HG03097 (cell line): Measurements from ENCODE around the gene L2HGDH.
A peak's percentile ranks its signal among the peaks of the same experiment; 100 is the strongest.
"Not testable (repeated sequence)": the region's sequence is repeated elsewhere in the genome, so short reads cannot be mapped to it uniquely, and the experiment has no call there.

ENCODE experiments used
- ATAC-seq: cut with Tn5 transposase; IDR thresholded peaks from one replicate; pipeline ENCODE4 v1.9.1; 2021; ENCODE audit not compliant: unreplicated experiment, low FRiP score

L2HGDH gene

DNA sequence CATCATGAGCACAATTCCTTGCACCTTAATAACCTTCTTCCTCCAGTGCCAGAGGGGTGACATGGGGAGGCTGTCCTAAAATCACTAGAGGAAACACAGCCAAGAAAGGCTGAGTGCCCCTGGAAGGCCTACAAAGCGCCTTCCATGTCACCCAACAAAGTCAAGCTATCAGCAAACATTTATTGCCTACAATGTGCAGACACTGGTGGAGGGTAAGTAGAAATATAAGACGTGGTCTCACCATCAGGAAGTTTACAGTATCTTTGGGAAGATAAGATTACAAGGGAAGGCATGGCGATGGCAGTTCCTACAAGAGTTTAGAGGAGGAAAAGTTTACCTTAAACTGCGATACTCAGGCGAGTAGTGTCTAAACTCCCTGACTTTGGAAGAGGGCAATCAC is 28.0 kb upstream of the L2HGDH start:
- no peak for ATAC-seq

- ATAC-seq: no peak
These were observed 27.3 kb upstream of the L2HGDH start for GRCh38 chr14:50339178-50339804.

DNA sequence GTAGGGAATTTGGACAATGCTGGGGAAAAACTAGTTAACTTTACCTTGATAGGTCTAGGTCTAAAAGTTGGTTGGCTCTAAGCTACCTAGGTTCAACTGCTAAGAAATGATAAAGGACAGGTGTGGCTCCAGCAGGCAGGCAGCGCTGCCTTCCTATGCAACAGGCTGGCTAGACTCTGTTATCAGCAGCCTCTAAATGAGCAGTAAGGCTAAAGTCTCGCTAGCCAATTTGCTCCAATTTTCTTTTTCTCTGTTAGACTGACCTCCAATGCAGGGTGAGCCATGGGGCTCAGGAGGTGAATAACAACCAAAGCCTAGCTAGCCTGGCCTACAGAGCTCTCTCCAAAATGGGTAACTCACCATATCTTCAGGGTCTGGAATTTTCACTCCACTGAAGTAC is 26.6 kb upstream of the L2HGDH start:
- no peak for ATAC-seq

DNA sequence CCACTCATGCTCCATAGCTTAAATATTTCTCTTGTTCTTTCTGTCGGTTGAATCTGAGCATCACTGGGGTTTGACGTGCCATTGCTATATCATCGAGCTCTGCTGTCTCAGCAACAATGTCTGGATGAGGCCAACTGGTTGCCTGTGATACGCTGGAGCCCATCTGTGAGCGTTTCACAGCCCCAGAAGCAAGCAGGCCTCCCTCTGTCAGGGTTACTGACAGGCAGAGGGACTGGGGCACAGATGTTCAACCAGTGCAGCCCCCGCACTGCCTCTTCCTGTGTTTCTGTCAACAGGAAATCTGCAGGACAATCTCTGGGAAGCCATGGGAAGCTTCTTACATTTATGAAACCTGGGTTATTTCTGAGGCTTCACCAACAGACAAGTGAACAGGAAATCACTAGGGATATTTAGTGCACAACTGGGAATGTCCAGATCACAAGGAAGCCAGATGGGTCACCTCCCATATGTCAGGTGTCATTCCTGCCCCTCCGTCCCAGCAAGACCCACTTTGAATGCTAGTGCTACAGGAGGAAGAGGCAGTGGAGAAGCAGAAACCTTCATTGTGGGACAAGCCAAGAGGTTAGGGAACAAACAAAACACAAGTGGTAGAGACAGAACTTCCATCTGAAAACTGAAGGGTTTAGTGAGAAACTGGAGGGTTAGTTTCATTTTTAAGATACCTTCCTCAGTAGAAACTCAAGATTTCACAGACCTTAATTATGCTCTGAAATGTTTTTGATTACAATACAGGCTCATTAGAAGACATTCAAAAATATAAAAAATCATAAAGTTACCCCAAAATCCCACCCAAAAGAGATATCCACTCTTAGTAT is 24.2 kb upstream of the L2HGDH start:
- ATAC-seq: no peak

GRCh38 chr14:50335389-50335788 is 23.4 kb upstream of the L2HGDH start:
- no peak for ATAC-seq

DNA sequence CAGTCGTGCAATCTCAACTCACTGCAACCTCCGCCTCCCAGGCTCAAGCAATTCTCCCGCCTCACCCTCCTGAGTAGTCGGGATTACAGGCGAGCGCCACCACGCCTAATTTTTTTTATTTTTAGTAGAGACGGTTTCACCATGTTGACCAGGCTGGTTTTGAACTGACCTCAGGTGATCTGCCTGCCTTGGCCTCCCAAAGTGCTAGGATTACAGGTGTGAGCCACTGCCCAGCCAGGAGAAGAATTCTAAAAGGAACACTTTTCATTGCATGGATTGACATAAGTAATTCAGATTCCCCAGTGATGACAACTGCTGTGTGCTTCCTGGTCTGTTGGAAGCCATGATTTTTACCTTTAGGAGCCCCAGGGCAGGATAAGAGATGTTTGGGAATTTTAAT is 22.2 kb upstream of the L2HGDH start:
- ATAC-seq: no peak

GRCh38 chr14:50333014-50333509 is 21.0 kb upstream of the L2HGDH start:
- ATAC-seq: no peak

- no peak for ATAC-seq
These were observed 19.6 kb upstream of the L2HGDH start for GRCh38 chr14:50331596-50331995.

DNA sequence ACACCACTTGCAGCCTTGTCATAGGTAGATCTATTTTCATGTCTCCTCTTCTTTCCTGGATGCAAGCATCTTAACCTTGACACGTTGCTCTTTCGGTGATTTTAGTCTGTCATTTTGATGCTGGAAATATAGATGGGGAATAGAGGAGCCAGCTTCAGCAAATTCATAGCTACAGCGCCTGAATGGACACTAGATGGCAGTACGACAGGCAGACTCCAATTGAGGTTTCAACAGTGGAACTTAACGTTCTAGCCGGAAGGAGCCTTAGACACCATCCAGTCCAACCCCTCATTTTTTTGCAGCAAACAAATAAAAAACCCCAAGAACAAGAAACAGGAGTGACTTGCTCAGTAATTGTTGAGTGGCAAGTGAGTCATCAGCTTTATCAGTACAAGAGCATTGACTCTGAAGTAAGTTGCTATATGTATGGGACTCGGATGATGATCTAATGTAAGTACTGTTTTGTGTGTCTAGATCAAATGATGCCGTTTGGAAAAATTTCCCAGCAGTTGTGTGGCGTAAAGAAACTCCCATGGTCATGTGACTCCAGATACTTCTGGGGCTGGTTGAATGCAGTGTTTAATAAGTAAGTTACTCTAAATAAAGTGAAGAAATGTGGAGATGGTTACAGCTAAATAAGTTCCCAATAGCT is 9.1 kb upstream of the L2HGDH start:
- peak; percentile 69 for ATAC-seq

DNA sequence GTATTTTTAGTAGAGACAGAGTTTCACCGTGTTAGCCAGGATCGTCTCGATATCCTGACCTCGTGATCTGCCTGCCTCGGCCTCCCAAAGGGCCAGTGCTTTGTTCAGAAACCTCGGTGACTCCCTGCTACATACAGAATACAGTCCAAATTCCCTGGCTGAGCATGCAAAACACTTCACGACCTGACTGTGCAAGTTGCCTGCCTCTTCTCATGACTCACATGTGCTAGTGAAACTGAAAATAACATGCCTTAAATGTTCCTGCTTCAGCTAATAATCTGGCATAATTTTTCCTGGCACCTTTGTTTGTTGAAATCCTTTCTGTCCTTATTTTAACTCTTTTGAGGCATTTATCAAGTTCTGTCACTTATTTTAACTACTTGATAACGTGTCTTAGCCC is 8.3 kb upstream of the L2HGDH start:
- ATAC-seq: no peak

- no peak for ATAC-seq
These were observed 7.7 kb upstream of the L2HGDH start for GRCh38 chr14:50319721-50320120.

DNA sequence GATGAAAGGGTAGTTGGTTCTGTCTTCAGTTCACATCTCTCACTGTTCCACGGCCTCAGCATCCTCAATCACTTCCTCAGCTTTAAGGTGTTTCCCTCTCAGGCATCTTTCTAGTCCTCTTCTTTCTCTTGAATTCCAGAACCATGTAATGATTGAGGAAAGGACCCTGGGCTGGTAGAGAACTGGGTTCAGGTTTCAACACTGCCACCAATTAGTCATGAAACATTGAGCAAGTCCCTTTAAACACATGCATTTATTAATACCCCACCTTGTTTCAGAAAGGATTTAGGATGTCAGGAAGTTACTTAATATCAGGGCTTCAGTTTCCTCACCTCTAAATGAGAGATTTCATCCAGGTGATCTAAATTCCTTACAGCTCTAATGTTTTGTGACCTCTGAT is 7.3 kb upstream of the L2HGDH start:
- no peak for ATAC-seq

GRCh38 chr14:50318031-50318626 is 6.1 kb upstream of the L2HGDH start:
- ATAC-seq: no peak

GRCh38 chr14:50314098-50314497 is 2.1 kb upstream of the L2HGDH start:
- ATAC-seq: not testable (repeated sequence)

GRCh38 chr14:50312734-50313054 is 665 bp upstream of the L2HGDH start:
- ATAC-seq: no peak

DNA sequence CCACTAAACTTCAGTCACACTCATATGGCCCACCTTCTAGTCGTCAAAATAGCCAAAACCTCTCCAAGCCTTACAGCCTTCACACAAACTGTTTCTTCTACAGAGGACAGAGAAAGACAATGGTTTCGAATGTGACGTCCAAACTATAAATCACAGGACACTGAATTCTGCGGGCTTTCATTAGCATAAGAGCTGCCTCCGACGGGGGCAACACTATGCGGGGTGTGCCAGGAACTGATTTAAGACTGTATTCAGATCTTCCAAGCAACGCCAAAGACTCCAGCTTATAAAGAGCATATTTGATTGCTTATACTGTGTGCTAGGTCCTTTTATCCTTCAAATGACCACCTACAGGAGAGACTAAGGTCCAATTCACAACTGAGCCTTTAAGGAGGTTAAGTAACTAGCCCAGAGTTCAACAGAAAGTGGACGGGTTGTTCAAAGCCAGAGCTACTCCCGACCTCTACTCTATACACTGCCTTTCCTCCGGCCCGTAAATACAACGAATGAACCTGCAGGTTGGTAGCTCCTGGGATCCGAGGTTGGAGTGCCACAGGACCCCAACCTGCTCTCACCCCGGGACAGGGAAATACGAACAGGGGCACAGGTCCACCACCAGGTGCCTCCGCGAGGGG is 575 bp downstream of the L2HGDH start:
- ATAC-seq: no peak

DNA sequence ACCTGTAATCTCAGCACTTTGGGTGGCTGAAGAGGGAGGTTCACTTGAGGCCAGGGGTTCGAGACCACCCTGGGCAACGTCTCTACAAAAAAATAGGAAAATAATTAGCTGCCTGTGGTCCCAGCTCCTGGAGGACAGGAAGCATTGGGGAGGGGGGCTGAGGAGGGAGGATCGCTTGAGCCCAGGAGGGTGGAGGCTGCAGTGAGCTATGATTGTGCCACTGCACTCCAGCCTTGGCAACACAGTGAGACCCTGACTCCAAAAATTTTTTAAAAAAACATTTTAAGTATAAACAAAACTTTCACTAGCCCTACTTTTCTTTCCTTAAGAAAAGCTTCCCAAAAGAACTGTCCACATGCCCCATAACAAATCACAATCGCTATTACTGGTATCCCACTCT is 1.6 kb downstream of the L2HGDH start:
- no peak for ATAC-seq

GRCh38 chr14:50308363-50308915 is 3.6 kb downstream of the L2HGDH start:
- ATAC-seq: no peak

DNA sequence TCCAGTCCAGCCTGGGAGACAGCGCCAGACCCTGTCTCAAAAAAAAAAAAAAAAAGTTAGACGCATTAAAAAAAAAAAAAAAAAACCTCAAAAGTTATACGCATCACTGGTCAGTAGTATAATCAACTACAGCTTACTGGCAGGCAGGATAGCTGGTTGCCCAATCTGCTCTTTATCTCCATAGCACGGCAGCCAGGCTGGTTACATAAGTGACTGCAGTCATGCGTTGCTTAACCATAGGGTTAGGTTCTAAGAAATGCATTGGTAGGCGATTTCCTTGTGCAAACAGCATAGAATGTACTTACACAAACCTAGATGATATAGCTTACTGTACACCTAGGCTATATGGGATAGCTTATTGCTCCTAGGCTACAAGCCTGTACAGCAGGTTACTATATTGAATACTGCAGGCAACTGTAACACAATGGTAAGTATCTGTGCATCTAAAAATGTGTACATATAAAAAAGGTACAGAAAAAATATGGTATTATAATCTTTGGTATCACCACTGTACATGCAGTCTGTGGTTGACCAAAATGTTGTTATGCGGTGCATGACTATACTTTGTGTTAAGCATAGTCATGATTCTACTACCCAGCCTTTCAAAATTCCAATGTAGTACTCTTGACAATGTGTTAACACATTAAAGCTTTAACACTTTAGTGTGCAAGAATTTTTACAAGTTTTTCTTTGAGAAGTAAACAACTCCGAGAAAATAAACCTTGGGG is 8.1 kb downstream of the L2HGDH start:
- no peak for ATAC-seq

DNA sequence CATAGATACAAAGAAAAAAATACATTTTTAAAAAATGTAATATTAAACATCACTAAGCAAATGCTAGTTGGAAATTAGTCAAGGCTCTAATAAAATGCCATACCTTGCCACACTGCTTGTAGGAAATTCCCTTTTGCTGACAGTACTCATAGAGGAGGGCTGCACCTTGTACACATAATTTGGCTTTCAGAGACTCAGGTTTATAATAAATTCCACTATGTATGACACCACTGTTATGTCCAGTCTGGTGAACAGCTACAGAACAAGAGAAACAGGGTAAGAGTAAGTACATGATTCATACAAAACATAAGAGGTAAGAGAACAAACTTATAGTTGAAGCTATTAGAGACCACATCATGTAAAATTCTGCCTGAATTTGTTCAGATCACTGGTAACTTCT is 10.1 kb downstream of the L2HGDH start:
- ATAC-seq: no peak
